ENCODE results near the gene LMOD1. TPM values are rescaled to one million over a fixed set of nuclear protein-coding genes. Genes with fewer than 3 reads are reported as not detected.

The LMOD1 gene
- total RNA-seq, 1 donor from 2014 or later = 83.6 TPM

DNA sequence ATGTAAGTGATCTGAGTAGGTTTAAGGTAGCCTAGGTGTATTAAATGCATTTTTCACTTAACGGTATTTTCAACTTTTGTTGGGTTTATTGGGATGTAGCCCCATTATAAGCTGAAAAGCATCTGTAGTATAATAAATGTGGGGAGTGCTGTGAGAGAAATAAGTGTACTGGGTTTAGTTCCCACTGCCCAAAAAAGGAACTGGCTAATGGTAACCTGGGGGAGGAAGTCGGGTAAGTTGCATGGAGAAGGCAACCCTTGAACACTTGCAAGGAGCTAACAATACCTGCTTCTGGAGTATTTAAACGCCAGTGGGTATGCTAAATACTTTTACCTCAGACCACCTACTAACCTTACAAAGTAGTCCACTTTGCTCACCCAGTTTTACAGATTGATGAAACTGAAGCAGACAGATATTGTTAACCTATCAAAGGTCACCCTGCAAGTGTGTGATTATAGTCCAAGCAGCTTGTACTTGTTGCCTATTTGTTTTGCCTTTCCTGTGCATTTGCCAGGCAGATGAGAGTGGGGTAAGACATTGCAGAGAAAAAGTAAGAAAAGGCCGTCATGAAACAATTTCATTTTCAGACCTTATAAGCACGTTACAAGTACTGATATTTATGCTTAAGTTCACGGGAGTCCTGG, 65.3 kb downstream of the LMOD1 start:
- TF ChIP-seq, protein P1, sequence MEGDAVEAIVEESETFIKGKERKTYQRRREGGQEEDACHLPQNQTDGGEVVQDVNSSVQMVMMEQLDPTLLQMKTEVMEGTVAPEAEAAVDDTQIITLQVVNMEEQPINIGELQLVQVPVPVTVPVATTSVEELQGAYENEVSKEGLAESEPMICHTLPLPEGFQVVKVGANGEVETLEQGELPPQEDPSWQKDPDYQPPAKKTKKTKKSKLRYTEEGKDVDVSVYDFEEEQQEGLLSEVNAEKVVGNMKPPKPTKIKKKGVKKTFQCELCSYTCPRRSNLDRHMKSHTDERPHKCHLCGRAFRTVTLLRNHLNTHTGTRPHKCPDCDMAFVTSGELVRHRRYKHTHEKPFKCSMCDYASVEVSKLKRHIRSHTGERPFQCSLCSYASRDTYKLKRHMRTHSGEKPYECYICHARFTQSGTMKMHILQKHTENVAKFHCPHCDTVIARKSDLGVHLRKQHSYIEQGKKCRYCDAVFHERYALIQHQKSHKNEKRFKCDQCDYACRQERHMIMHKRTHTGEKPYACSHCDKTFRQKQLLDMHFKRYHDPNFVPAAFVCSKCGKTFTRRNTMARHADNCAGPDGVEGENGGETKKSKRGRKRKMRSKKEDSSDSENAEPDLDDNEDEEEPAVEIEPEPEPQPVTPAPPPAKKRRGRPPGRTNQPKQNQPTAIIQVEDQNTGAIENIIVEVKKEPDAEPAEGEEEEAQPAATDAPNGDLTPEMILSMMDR (IDR thresholded peaks at IDR 0.05) = no peak
- no peak overlapping the region for H3K27ac Mint-ChIP-seq (ENCODE audit: unreplicated experiment)
- no peak for DNase-seq (ENCODE audit: low spot score)
- H3K27me3 Mint-ChIP-seq (ENCODE audit: low read depth) = no peaks in the 10 kb centered on the region
- H3K36me3 Mint-ChIP-seq (ENCODE audit: low read depth) = peaks cover 3% of the 10 kb centered on the region
- H3K4me3 Mint-ChIP-seq (ENCODE audit: unreplicated experiment) = no peak overlapping the region
- peaks cover 41% of the 10 kb centered on the region for H3K4me1 Mint-ChIP-seq (ENCODE audit: low read depth)
- no peaks in the 10 kb centered on the region for H3K9me3 Mint-ChIP-seq (ENCODE audit: low read depth)

DNA sequence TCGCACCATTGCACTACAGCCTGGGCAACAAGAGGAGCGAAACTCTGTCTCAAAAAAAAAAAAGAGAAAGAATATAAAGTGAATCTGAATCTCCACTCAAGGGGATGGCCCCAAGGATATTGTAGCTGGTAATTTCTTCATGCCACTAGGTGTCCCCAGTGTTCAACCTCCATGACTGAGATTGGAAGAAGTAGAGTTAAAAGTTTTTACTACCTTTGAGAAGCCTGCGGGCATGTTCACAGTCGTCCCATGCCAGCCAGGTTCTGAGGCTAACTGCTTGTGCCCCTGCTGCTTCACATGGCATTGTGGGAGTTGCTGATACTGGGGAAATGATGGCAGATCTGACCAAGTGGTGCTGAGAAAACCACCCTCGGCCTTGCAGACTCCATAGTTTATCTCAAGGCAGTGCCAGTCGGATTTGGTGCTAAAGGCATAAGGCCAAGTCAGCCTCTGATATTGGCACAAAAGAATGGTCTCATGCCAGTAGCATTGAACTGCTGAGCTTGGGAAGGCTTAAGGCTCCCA, 68.4 kb downstream of the LMOD1 start:
- no peaks in the 10 kb centered on the region for H3K9me3 Mint-ChIP-seq (ENCODE audit: low read depth)
- TF ChIP-seq, protein P1 (IDR thresholded peaks at IDR 0.05) = peak; percentile 84
- peaks cover 14% of the 10 kb centered on the region for H3K36me3 Mint-ChIP-seq (ENCODE audit: low read depth)
- H3K27ac Mint-ChIP-seq (ENCODE audit: unreplicated experiment) = no peak overlapping the region
- H3K4me3 Mint-ChIP-seq (ENCODE audit: unreplicated experiment) = no peak overlapping the region
- no peak for DNase-seq (ENCODE audit: low spot score)
- H3K4me1 Mint-ChIP-seq (ENCODE audit: low read depth) = peaks cover 12% of the 10 kb centered on the region
- H3K27me3 Mint-ChIP-seq (ENCODE audit: low read depth) = no peaks in the 10 kb centered on the region

DNA sequence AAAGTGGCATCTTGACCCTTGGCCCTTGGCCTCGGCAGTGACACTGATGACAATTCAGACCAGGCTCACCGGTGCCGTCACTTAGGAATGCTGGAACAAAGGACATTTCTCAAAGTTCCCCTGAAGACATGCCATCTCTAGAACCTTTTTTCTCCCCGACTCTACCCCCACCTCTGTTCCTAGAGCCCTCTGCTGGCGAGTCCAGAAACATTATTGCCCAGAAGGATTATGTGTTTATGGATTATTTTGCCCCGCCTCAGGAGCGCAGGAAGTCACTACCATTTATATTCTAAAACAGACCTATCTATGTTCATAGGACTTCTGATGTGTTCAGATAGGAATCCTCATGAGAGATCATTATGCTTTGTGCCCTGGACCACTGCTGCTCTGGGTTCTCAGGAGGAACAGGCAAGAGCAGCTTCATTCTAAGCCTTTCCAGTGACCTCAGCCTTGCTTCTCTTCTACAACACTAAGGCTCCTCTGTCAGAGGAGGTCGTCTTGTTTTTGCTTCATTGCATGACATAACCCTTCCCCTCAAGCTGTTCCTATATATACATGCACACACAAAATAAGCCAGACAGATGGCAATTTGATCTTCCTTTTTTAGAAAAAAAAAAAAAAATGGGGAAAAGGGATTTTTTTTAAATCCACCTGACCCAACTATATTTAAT, 70.1 kb downstream of the LMOD1 start:
- Mint-ChIP-seq H3K27ac (ENCODE audit: unreplicated experiment) (no peak overlapping the region), H3K4me1 (ENCODE audit: low read depth) (peaks cover 3% of the 10 kb centered on the region), H3K4me3 (ENCODE audit: unreplicated experiment) (no peak overlapping the region), H3K9me3 (ENCODE audit: low read depth) (no peaks in the 10 kb centered on the region), H3K36me3 (ENCODE audit: low read depth) (peaks cover 27% of the 10 kb centered on the region), H3K27me3 (ENCODE audit: low read depth) (no peaks in the 10 kb centered on the region)
- no peak for DNase-seq (ENCODE audit: low spot score)
- TF ChIP-seq, protein P1 (IDR thresholded peaks at IDR 0.05) = peak; percentile 78

DNA sequence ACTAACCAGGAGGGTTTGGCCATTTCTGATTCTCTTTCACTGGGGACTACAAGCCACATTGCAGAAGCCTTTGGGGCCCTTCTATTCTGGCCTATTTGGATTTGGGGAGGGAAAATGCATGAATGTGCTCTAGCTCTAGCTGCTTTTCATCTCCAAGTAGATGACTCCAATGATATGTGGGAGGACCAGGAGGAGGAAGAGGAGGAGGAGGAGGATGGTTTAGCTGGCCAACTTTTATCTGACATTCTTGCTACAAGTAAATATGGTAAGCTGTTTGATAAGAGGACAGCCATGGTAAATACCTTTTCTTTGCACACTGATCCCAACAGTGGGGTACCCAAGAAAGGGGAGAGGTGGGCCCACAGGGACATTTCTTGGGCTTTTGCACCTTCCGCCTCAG, 71.7 kb downstream of the LMOD1 start:
- Mint-ChIP-seq H3K27me3 (ENCODE audit: low read depth) (no peaks in the 10 kb centered on the region), H3K9me3 (ENCODE audit: low read depth) (no peaks in the 10 kb centered on the region), H3K36me3 (ENCODE audit: low read depth) (peaks cover 38% of the 10 kb centered on the region), H3K4me3 (ENCODE audit: unreplicated experiment) (no peak overlapping the region), H3K27ac (ENCODE audit: unreplicated experiment) (no peak overlapping the region), H3K4me1 (ENCODE audit: low read depth) (peaks cover 3% of the 10 kb centered on the region)
- TF ChIP-seq, protein P1 (IDR thresholded peaks at IDR 0.05) = no peak
- no peak for DNase-seq (ENCODE audit: low spot score)

DNA sequence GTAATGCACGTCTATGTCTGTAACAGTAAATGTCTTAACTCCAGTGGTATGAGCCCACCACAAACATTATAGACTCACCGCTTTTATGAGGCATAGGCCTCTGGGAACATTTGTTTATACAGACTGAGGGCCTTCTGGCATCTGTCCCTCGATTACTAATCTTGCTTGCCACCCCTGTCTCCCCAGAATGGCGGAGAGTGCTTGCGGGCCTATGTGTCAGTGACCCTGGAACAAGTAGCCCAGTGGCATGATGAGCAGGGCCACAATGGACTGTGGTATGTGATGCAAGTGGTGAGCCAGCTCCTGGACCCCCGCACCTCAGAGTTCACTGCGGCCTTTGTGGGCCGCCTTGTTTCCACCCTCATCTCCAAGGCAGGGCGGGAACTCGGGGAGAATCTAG, 76.0 kb downstream of the LMOD1 start:
- no peak for DNase-seq (ENCODE audit: low spot score)
- Mint-ChIP-seq H3K27me3 (ENCODE audit: low read depth) (no peaks in the 10 kb centered on the region), H3K36me3 (ENCODE audit: low read depth) (peaks cover 47% of the 10 kb centered on the region)

More for the DNA sequence above, 76.0 kb downstream of the LMOD1 start:
- TF ChIP-seq, protein P1 (IDR thresholded peaks at IDR 0.05) = no peak
- Mint-ChIP-seq H3K9me3 (ENCODE audit: low read depth) (no peaks in the 10 kb centered on the region), H3K4me1 (ENCODE audit: low read depth) (no peaks in the 10 kb centered on the region), H3K4me3 (ENCODE audit: unreplicated experiment) (no peak overlapping the region), H3K27ac (ENCODE audit: unreplicated experiment) (no peak overlapping the region)
